Stimulated activated CD4-positive, alpha-beta T cell treated with anti-CD3 and anti-CD28 coated beads, Interleukin-15, amount 100 ng/mL, for 1 hour (primary cell): Measurements from ENCODE around the gene IGSF9B.

Source experiments
- DNase-seq, 2 donors: peaks; one replicate each; pipeline ENCODE4 v3.0.0-alpha.2; 2020; ENCODE audit warnings: low read depth in 1 of 2, low spot score in 1 of 2

IGSF9B gene

GRCh38 chr11:133985981-133986944, 29.5 kb upstream of the IGSF9B start:
- no peak for DNase-seq

DNA sequence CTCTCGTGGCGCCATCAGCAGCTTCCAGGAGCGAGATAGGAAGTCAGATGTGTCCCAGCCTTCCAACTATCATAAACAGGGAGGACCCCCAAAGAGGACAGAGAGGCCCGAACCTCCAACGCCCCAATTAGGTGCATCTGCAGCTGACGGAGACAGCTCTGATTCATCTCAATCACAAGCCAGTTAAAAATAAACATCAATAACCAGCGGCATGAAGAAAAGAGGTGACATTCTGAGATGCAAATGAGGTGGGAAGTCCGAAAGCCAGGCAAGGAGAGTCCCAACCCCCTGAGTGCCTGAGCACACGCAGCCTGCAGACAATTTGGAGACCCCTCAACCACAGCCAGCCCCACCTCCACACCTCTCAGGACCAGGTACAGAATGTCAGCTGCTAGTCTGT, 28.1 kb upstream of the IGSF9B start:
- no peak for DNase-seq

GRCh38 chr11:133983660-133984316, 27.0 kb upstream of the IGSF9B start:
- no peak for DNase-seq

GRCh38 chr11:133982876-133983275, 26.1 kb upstream of the IGSF9B start:
- DNase-seq, result no peak

DNA sequence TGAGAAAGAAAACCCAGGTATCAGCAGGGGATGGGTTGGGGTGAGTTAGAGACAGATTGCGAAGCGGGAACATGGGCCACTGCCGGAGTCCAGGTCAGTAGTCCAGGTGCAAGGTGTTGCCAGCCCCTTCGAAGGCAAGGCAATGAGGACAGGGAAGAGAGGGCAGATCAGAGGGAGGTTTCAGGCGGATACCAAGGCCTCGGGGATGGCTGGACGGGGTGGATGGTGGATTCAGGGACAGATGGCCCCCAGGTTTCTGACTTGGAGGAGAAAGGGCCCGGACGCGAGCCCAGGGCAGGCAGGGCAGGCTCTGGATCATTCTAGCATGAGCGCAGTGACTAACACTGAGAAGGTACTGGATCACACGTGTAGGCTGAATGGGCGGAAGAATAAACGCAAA, 25.4 kb upstream of the IGSF9B start:
- no peak for DNase-seq

DNA sequence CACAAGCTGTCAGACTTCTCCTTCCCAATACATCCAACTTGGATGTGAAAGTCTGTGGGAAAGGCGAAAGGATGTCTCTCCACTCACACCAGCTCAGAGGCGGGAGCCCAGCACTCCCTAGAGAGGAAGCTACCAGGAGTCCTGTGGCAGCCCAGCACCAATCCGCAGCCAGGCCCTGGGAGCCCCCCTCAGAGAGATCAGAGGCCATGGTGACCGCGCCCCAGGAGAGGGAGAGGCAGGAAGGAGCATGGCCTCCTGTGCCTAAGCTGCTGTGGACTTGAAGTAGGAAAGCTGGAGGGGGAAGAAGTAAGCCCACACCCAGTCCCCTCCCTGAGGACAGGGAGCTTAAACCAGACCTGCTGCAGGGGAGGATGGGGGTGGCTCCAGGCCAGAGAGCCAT, 24.4 kb upstream of the IGSF9B start:
- DNase-seq, result no peak

- no peak for DNase-seq
Measured at GRCh38 chr11:133980665-133981064, 23.9 kb upstream of the IGSF9B start.

DNA sequence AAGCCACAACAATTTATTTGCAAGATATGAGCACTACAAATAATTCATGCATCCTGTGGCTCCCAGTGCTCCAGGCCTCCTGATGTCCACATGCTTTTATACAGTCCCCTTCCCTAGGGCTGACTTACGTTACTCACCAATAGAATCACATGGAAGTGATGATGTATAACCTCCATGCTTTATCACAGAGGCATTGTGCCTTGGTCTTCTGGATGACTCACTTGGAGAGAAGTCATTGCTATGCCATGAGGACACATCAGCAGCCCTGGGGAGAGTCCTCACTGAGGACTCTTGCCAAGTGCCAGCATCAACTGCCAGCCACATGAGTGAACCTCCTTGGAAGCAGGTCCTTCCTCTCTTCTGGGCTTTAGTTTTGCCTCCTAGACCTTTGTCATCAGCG, 22.0 kb upstream of the IGSF9B start:
- no peak for DNase-seq

DNA sequence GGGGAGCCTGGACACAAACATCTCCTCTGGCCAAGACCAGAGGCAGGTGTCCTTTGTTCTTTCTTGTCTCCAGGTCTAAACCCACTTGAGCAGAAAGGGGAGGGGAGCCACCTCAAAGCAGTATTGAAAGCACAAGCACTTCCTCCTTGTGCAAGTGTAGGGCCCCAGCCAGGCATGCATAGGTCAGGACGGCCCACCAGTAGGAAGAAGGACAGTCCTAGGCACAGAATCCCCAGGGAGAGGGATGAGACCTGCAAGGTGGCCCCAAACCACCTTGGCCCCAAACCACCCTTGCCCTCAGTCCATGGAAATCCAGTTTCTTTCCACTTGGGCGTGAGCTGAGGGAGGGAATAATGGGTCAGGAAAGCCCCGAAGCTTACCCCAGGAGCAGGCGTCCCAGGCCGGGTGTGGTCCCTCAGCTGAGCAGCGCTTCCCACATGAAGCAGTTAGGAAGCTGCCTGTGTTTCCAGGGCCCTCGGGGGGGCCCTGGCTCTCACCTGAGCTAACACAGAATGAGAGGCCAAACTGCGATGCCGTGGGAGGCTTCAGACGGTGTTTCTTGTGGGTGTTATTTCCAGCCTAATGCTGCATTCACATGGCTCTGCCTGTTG, 20.4 kb upstream of the IGSF9B start:
- DNase-seq, result no peak

- DNase-seq, result no peak
Measured at GRCh38 chr11:133975488-133975849, 18.7 kb upstream of the IGSF9B start.

- DNase-seq, result no peak
Measured at GRCh38 chr11:133974836-133975487, 18.2 kb upstream of the IGSF9B start.

GRCh38 chr11:133971881-133972280, 15.1 kb upstream of the IGSF9B start:
- no peak for DNase-seq

DNA sequence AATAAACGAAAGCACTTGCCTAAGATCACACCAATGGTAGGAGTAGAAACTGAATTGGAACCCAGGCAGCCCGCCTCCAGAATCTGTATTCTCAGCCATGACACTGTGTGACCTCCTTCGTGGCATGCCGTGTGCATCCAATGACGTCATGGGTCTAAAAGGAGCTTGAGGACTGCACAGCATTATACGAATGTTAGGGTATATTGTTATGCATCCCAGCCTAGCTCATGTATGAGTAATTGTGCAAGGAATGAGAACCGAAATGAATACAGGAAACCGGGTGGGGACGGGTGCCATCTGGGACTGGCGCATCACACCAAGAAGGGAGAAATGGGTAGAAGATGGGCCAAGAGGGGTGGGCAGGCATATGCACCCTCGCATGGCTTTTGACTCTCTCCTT, 12.3 kb upstream of the IGSF9B start:
- no peak for DNase-seq

DNA sequence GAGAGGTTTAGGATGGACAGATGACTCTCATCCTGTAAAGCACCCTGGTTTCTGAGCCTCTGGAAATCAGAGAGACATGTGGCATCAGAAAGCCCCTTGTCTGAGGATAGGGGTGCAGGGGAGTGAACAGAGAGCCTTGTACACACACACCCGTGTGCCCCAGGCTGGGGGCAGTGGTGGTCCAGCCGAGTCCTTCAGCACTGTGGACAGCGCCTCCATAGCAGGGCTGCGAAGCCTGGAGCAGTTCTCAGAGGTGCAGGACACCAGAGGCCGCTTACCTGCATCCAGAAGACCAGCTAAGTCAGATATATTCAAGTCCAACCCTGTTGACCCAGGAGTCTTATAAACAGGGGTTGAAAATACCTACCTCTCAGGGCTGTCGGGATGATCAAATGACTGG, 11.5 kb upstream of the IGSF9B start:
- no peak for DNase-seq

- no peak for DNase-seq
Measured at GRCh38 chr11:133967599-133968238, 11.0 kb upstream of the IGSF9B start.

DNA sequence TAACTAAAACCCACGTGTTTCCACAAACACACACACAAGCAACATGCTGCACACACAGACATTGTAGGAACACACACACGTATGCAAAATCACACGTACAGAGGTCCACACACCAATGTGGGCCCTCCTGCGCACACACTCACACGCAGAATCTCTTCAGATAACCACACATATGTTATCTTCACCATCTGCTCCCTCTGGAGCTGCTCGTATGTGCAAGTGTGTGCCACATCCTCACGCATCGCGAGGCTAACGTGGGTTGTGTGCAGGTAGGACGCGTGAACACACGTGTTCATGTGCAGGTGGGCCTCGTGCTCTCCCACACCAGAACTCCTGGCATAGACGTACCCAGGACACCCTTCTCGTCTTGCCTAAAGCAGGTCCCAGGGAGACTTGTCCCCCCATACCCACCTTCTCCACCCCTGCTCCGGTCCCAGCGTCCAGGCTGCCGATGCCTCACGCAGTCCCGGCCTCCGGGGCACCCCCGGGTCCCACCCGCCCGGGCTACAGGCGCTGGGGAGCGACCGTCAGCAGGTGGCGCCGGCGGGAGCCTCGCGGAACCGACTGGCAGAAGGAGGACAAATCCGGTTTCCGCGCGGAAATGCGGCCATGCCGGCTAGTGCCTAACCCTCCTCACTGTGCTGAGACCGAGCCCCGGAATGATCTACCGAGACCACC, 10.3 kb upstream of the IGSF9B start:
- peak; percentile 35 to 61 for DNase-seq

GRCh38 chr11:133966172-133966651, 9.4 kb upstream of the IGSF9B start:
- DNase-seq, result no peak

DNA sequence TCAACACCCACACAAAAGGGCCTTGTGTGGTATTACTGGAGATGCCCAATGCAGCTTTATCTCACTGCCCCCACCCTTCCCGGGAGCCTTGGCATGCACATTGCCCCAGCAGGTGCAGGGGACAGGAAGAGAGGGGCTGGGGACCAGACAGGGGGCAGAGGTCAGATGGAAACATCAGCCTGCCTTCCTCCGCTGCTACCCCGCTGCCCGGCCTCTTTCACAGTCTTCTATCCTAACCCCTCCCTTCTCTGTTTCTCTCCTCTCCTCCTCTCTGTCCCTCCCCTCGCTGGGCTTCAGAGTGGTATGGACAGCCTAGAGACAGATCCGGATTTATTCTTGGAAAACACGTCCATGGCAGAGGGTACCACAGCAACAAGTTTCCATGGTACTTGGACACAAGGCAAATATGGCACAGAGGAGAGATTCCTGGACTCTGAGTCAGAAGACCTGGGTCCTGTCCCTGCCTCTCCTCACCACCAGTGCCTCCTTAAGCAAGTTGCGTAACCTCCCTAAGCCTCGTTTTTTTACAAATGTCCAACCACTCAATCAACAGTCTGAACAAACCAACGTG, 8.3 kb upstream of the IGSF9B start:
- no peak for DNase-seq

GRCh38 chr11:133964356-133964755, 7.6 kb upstream of the IGSF9B start:
- DNase-seq, result no peak

- no peak for DNase-seq
Measured at GRCh38 chr11:133961890-133962289, 5.1 kb upstream of the IGSF9B start.
